ENCODE results near the gene TNFSF15. TPM values are rescaled to one million over a fixed set of nuclear protein-coding genes. Genes with fewer than 3 reads are reported as not detected.
"Not testable (repeated sequence)": the region's sequence is repeated elsewhere in the genome, so short reads cannot be mapped to it uniquely, and the experiment has no call there.

TNFSF15 gene
- total and polyA plus RNA-seq, 12 donors: 0.37 to 4.3 (median 1.3) TPM

DNA sequence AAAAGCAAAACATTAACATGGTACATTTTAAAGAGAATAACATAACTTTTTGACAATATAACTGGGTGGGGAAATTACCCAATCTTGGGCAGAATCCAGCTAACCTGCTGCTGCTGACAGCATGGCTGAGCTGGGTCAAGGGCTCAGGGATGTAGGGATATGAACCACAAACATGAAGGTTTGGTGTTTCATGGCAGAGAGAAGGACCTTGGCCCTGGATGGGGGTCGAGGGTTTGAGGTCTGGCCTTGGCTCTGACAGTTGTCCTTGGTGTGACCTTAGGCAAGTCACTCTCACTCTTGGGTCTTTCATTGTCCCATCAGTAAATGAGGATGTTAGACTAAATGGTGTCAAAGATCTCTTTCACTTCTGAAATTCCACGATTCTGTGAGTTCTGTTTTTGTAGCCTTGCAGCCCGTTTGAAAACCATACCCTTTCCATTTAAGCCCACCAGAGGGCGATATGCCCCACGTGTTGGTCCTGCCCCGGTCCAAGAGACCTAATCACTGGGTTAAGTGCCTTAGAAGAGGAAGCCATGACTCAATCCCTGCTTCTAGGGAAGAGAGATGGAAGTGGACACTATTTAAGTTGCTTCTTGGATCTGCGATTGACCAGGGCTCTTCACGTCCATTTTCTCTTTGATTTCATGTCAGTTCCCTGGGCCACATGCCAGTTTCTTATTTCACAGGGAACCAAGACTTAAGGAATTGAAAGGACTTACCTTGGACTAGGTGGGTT is 67.1 kb downstream of the TNFSF15 start:
- Histone ChIP-seq H3K9me3 (replicated peaks in 1 of 3) (no peaks in the 10 kb centered on the region), H3K4me3 (no peak overlapping the region), H3K27ac (no peak overlapping the region), H3K27me3 (no peaks in the 10 kb centered on the region), H3K4me1 (replicated peaks in 1 of 2) (no peaks in the 10 kb centered on the region), H3K36me3 (replicated peaks in 1 of 2) (no peaks in the 10 kb centered on the region)
- peak; percentile 66 to 91 (median 75) for DNase-seq
- intact Hi-C loops (cut with DNase I): loop anchor here (5.0 to 10.0 kb wide), 4 partner anchors 169 to 286 kb away; no protein-coding TSS in a partner anchor
- TF ChIP-seq, protein P1, sequence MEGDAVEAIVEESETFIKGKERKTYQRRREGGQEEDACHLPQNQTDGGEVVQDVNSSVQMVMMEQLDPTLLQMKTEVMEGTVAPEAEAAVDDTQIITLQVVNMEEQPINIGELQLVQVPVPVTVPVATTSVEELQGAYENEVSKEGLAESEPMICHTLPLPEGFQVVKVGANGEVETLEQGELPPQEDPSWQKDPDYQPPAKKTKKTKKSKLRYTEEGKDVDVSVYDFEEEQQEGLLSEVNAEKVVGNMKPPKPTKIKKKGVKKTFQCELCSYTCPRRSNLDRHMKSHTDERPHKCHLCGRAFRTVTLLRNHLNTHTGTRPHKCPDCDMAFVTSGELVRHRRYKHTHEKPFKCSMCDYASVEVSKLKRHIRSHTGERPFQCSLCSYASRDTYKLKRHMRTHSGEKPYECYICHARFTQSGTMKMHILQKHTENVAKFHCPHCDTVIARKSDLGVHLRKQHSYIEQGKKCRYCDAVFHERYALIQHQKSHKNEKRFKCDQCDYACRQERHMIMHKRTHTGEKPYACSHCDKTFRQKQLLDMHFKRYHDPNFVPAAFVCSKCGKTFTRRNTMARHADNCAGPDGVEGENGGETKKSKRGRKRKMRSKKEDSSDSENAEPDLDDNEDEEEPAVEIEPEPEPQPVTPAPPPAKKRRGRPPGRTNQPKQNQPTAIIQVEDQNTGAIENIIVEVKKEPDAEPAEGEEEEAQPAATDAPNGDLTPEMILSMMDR (IDR thresholded peaks at IDR 0.05): peak; percentile 82 to 92 (median 88)
- no peak for TF ChIP-seq POLR2A (IDR thresholded peaks at IDR 0.05)
- WGBS, 4 donors: 12 to 20% (median 17%) methylated on average over 8 of the region's 8 CpGs

DNA sequence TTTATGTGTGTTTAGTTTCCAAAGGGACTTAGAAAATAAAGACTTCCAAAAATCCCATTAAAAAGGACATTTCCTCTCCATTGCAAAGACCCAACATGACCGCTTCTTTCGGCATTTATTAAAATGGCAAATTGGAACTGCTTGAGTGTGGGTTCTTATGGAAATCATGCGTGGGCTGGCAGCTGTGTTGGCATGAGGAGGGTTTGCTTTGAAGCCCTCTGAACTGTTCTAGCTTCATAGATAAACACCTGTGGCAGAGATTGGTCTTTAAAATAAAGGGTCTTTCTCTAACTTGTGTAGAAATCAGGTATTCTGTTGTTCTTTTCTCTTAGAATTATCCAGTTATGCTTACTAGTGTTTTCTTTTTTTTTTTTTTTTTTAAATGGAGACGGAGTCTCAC is 68.0 kb downstream of the TNFSF15 start:
- Histone ChIP-seq H3K27me3 (no peaks in the 10 kb centered on the region), H3K4me1 (replicated peaks in 1 of 2) (no peaks in the 10 kb centered on the region), H3K36me3 (replicated peaks in 1 of 2) (no peaks in the 10 kb centered on the region), H3K9me3 (replicated peaks in 1 of 3) (no peaks in the 10 kb centered on the region), H3K27ac (no peak overlapping the region), H3K4me3 (no peak overlapping the region)
- no peak for TF ChIP-seq POLR2A (IDR thresholded peaks at IDR 0.05)
- TF ChIP-seq, protein P1 (IDR thresholded peaks at IDR 0.05): no peak
- no peak for DNase-seq
- 76 to 88% (median 87%) methylated on average over 4 of the region's 4 CpGs for WGBS, 4 donors
- intact Hi-C loops (cut with DNase I): loop anchor here (5.0 to 10.0 kb wide), 4 partner anchors 169 to 287 kb away; no protein-coding TSS in a partner anchor

- no peak for TF ChIP-seq POLR2A (IDR thresholded peaks at IDR 0.05)
- TF ChIP-seq, protein P1 (IDR thresholded peaks at IDR 0.05): no peak
- no peaks in the 10 kb centered on the region for H3K9me3 ChIP-seq (replicated peaks in 1 of 3)
- H3K27ac ChIP-seq: no peak overlapping the region
- H3K36me3 ChIP-seq (replicated peaks in 1 of 2): no peaks in the 10 kb centered on the region
- intact Hi-C loops (cut with DNase I): loop anchor here (5.0 to 10.0 kb wide), 4 partner anchors 170 to 288 kb away; no protein-coding TSS in a partner anchor
- H3K27me3 ChIP-seq: no peaks in the 10 kb centered on the region
- H3K4me1 ChIP-seq (replicated peaks in 1 of 2): no peaks in the 10 kb centered on the region
- DNase-seq: no peak
- 67 to 79% (median 75%) methylated on average over 2 to 3 of the region's 3 CpGs for WGBS, 4 donors
- no peak overlapping the region for H3K4me3 ChIP-seq
Observed at GRCh38 chr9:114737118-114737517, 68.7 kb downstream of the TNFSF15 start.

DNA sequence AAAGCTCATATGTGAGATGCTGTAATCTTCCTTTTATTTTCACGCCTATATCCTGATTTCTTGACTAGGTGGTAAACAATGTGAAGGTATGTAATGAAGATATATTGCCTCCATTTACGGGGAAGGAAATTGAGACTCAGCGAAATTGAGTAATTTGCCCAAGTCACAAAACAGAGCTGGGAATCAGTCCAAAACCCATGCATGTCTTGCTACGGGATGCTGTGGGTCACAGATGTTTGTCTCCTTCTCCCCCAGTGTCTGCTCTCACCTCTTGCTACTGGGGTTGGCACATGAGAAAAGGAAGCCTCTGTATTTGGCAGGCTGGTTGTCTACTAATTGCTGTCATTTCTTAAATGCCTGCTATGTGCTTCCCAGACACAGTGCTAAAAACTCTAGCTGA is 70.1 kb downstream of the TNFSF15 start:
- Histone ChIP-seq H3K27ac (no peak overlapping the region), H3K36me3 (replicated peaks in 1 of 2) (no peaks in the 10 kb centered on the region), H3K4me1 (replicated peaks in 1 of 2) (no peaks in the 10 kb centered on the region), H3K9me3 (replicated peaks in 1 of 3) (no peaks in the 10 kb centered on the region), H3K27me3 (no peaks in the 10 kb centered on the region), H3K4me3 (no peak overlapping the region)
- 39 to 64% (median 51%) methylated on average over 4 of the region's 4 CpGs for WGBS, 4 donors
- TF ChIP-seq, protein P1 (IDR thresholded peaks at IDR 0.05): no peak
- TF ChIP-seq POLR2A (IDR thresholded peaks at IDR 0.05): no peak
- no peak for DNase-seq
- intact Hi-C loops (cut with DNase I): loop anchor here (5.0 to 10.0 kb wide), 4 partner anchors 172 to 289 kb away; no protein-coding TSS in a partner anchor

DNA sequence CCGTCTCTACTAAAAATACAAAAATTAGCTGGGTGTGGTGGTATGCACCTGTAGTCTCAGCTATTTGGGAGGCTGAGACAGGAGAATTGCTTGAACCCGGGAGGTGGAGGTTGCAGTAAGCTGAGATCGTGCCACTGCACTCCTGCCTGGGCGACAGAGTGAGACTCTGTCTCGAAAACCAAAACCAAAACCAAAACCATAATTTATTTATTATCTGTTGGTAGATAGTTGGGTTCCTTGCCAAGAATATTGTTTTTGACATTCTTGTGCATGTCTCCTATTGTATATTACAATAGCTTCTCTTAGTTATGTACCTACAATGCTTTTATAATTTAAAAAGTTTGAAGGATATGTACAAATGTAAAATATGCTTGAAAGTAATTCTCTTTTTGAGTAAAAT is 70.7 kb downstream of the TNFSF15 start:
- not testable (repeated sequence) for H3K9me3 ChIP-seq (replicated peaks in 1 of 3); H3K27ac ChIP-seq; H3K27me3 ChIP-seq; DNase-seq; H3K4me1 ChIP-seq (replicated peaks in 1 of 2); H3K36me3 ChIP-seq (replicated peaks in 1 of 2); H3K4me3 ChIP-seq
- intact Hi-C loops (cut with DNase I): loop anchor here (5.0 to 10.0 kb wide), 4 partner anchors 172 to 290 kb away; no protein-coding TSS in a partner anchor
- 61 to 76% (median 75%) methylated on average over 5 of the region's 5 CpGs for WGBS, 4 donors

All from adrenal gland (tissue), 12 donors.